ENCODE measurements around the gene NUDT16L1. TPM values are rescaled to one million over a fixed set of nuclear protein-coding genes. Genes with fewer than 3 reads are reported as not detected.

The NUDT16L1 gene
- total RNA-seq, 1 donor from 2014 or later = 21.1 TPM

GRCh38 chr16:4667203-4667963, 26.0 kb upstream of the NUDT16L1 start:
- H3K36me3 ChIP-seq (ENCODE audit: control insufficient read depth, insufficient read depth, low read length) = peaks cover 28% of the 10 kb centered on the region
- no peak overlapping the region for H3K4me3 ChIP-seq (ENCODE audit: low read depth, low read length)
- no peak for TF ChIP-seq CTCF (IDR thresholded peaks at IDR 0.05; ENCODE audit: insufficient read depth, low read length, severe bottlenecking)
- H3K27me3 ChIP-seq (ENCODE audit: control insufficient read depth, insufficient read depth, low read length) = no peaks in the 10 kb centered on the region
- DNase-seq (ENCODE audit: low read depth) (no peak), FAIRE-seq (no peak)

GRCh38 chr16:4668313-4668960, 24.9 kb upstream of the NUDT16L1 start:
- H3K27me3 ChIP-seq (ENCODE audit: control insufficient read depth, insufficient read depth, low read length) = no peaks in the 10 kb centered on the region
- peaks cover 32% of the 10 kb centered on the region for H3K36me3 ChIP-seq (ENCODE audit: control insufficient read depth, insufficient read depth, low read length)
- DNase-seq (ENCODE audit: low read depth) (no peak), FAIRE-seq (no peak)
- TF ChIP-seq CTCF (IDR thresholded peaks at IDR 0.05; ENCODE audit: insufficient read depth, low read length, severe bottlenecking) = no peak
- no peak overlapping the region for H3K4me3 ChIP-seq (ENCODE audit: low read depth, low read length)

GRCh38 chr16:4673387-4674046, 19.8 kb upstream of the NUDT16L1 start:
- no peak for FAIRE-seq
- TF ChIP-seq CTCF (IDR thresholded peaks at IDR 0.05; ENCODE audit: insufficient read depth, low read length, severe bottlenecking) = no peak
- H3K27me3 ChIP-seq (ENCODE audit: control insufficient read depth, insufficient read depth, low read length) = no peaks in the 10 kb centered on the region
- peaks cover 24% of the 10 kb centered on the region for H3K36me3 ChIP-seq (ENCODE audit: control insufficient read depth, insufficient read depth, low read length)
- no peak for DNase-seq (ENCODE audit: low read depth)
- no peak overlapping the region for H3K4me3 ChIP-seq (ENCODE audit: low read depth, low read length)

GRCh38 chr16:4674926-4675530, 18.3 kb upstream of the NUDT16L1 start:
- DNase-seq (ENCODE audit: low read depth) = peak; percentile 74
- no peaks in the 10 kb centered on the region for H3K27me3 ChIP-seq (ENCODE audit: control insufficient read depth, insufficient read depth, low read length)
- H3K36me3 ChIP-seq (ENCODE audit: control insufficient read depth, insufficient read depth, low read length) = peaks cover 24% of the 10 kb centered on the region
- no peak overlapping the region for H3K4me3 ChIP-seq (ENCODE audit: low read depth, low read length)
- no peak for FAIRE-seq
- TF ChIP-seq CTCF (IDR thresholded peaks at IDR 0.05; ENCODE audit: insufficient read depth, low read length, severe bottlenecking) = no peak

- no peak for TF ChIP-seq CTCF (IDR thresholded peaks at IDR 0.05; ENCODE audit: insufficient read depth, low read length, severe bottlenecking)
- DNase-seq (ENCODE audit: low read depth) (no peak), FAIRE-seq (no peak)
- H3K27me3 ChIP-seq (ENCODE audit: control insufficient read depth, insufficient read depth, low read length) = no peaks in the 10 kb centered on the region
- H3K4me3 ChIP-seq (ENCODE audit: low read depth, low read length) = no peak overlapping the region
- peaks cover 19% of the 10 kb centered on the region for H3K36me3 ChIP-seq (ENCODE audit: control insufficient read depth, insufficient read depth, low read length)
These were observed 17.2 kb upstream of the NUDT16L1 start for GRCh38 chr16:4675864-4676786.
